Measurements from ENCODE around the gene NEURL3. TPM values are rescaled to one million over a fixed set of nuclear protein-coding genes. Genes with fewer than 3 reads are reported as not detected.

Gene NEURL3
- polyA plus RNA-seq, 3 donors = not detected

DNA sequence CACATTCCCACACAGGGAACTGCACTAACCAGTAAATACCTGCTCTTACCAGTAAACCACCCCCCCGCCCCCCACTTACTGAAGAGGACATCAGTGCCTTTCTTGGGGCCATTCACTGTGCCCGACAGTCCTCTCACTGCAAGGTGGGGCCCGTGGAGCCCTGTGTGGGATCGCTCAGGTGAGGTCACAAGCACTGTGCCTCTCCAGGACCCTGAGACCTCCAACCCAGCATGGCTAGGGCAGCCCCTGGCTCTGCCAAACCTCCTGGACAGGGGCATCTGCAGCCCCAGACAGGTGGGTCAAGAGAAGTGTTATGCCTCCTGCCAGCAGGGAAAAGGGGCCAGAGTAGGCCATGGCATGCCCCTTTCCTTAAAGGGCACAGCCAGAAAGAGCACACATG is 6.7 kb upstream of the NEURL3 start:
- Histone ChIP-seq H3K4me1 (ENCODE audit: control insufficient read depth in 1 of 2, insufficient read depth in 2 of 2, low read length in 2 of 2) (peaks cover 10 to 19% of the 10 kb centered on the region in 2 donors), H3K36me3 (replicated peaks in 1 of 2; ENCODE audit: control insufficient read depth in 1 of 2, insufficient read depth in 2 of 2, low read length in 2 of 2) (no peaks in the 10 kb centered on the region), H4K20me1 (ENCODE audit: insufficient read depth, low read length) (no peaks in the 10 kb centered on the region), H2AFZ (ENCODE audit: insufficient read depth, low read depth, low read length, poor library complexity, severe bottlenecking) (no peak overlapping the region), H3K4me3 (replicated peaks in 1 of 3; ENCODE audit: low read depth in 2 of 3, low read length in 3 of 3) (no peak overlapping the region), H3K9ac (ENCODE audit: insufficient read depth, low read length, poor library complexity, severe bottlenecking) (no peak overlapping the region), H3K27me3 (ENCODE audit: control insufficient read depth in 2 of 2, insufficient read depth in 2 of 2, low read length in 2 of 2) (peaks cover 0 to 3% of the 10 kb centered on the region in 2 donors), H3K27ac (ENCODE audit: low read depth in 1 of 2, low read length in 2 of 2) (no peak overlapping the region), H3K4me2 (replicated peaks; ENCODE audit: extremely low read depth, low read length, poor library complexity, severe bottlenecking) (no peak overlapping the region), H3K9me3 (replicated peaks in 1 of 2; ENCODE audit: control insufficient read depth in 1 of 2, insufficient read depth in 1 of 2, low read length in 2 of 2) (peaks cover 0 to 4% of the 10 kb centered on the region in 2 donors), H3K79me2 (ENCODE audit: insufficient read depth, low read length) (no peaks in the 10 kb centered on the region)
- Mint-ChIP-seq H3K4me1 (peaks cover 10% of the 10 kb centered on the region), H3K9me3 (peaks cover 4 to 8% (median 5%) of the 10 kb centered on the region in 7 donors), H3K27ac (no peak overlapping the region), H3K36me3 (no peaks in the 10 kb centered on the region), H3K4me3 (no peak overlapping the region), H3K27me3 (ENCODE audit: low read depth in 3 of 3) (peaks cover 10 to 16% (median 12%) of the 10 kb centered on the region in 3 donors)
- no peak for DNase-seq
- TF ChIP-seq, protein P1, sequence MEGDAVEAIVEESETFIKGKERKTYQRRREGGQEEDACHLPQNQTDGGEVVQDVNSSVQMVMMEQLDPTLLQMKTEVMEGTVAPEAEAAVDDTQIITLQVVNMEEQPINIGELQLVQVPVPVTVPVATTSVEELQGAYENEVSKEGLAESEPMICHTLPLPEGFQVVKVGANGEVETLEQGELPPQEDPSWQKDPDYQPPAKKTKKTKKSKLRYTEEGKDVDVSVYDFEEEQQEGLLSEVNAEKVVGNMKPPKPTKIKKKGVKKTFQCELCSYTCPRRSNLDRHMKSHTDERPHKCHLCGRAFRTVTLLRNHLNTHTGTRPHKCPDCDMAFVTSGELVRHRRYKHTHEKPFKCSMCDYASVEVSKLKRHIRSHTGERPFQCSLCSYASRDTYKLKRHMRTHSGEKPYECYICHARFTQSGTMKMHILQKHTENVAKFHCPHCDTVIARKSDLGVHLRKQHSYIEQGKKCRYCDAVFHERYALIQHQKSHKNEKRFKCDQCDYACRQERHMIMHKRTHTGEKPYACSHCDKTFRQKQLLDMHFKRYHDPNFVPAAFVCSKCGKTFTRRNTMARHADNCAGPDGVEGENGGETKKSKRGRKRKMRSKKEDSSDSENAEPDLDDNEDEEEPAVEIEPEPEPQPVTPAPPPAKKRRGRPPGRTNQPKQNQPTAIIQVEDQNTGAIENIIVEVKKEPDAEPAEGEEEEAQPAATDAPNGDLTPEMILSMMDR (IDR thresholded peaks at IDR 0.05) = no peak
- 94% methylated on average over 3 of the region's 4 CpGs for WGBS (ENCODE audit: insufficient coverage)
- intact Hi-C loops (cut with micrococcal nuclease) = no loop called here

DNA sequence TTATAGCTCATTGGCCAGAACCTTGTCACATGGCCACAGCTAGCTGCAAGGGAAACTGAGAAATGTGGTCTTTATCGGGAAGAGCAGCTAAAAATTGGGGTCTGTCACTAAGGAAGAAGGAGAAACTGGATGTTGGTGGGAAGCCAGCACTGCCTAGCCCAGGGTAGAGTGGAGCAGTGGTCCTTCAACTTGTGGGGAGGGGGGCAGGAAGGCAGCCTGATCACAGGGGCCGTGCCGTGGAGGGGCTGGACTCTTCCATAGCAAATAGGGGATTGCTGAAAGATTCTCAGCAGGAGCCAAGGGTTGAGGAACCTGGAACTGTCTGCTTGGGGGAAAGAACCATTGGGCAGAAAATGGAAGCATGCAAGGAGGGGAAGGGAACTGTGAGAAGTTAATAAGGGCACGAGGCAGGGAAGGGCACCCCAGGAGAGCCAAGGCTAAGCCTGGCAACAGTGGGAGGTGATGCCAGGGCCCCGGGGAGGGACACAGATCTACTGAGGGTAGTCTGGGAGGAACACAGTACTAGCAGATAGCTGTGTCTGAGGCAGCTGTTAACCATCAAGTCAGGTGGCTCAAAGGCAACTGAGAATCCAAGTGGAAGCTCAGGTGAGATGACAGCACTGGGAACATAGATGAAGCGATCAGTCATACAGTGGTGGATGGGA is 5.9 kb upstream of the NEURL3 start:
- DNase-seq = no peak
- no peak overlapping the region for H3K27ac Mint-ChIP-seq
- TF ChIP-seq, protein P1 (IDR thresholded peaks at IDR 0.05) = no peak
- peaks cover 0 to 3% of the 10 kb centered on the region in 2 donors for H3K27me3 ChIP-seq (ENCODE audit: control insufficient read depth in 2 of 2, insufficient read depth in 2 of 2, low read length in 2 of 2)
- H3K4me1 ChIP-seq (ENCODE audit: control insufficient read depth in 1 of 2, insufficient read depth in 2 of 2, low read length in 2 of 2) = peaks cover 10 to 19% of the 10 kb centered on the region in 2 donors
- no peak overlapping the region for H3K4me3 ChIP-seq (replicated peaks in 1 of 3; ENCODE audit: low read depth in 2 of 3, low read length in 3 of 3)
- H3K9me3 ChIP-seq (replicated peaks in 1 of 2; ENCODE audit: control insufficient read depth in 1 of 2, insufficient read depth in 1 of 2, low read length in 2 of 2) = no peaks in the 10 kb centered on the region
- peaks cover 0 to 2% (median 0%) of the 10 kb centered on the region in 7 donors for H3K9me3 Mint-ChIP-seq
- H3K27me3 Mint-ChIP-seq (ENCODE audit: low read depth in 3 of 3) = peaks cover 7 to 13% (median 9%) of the 10 kb centered on the region in 3 donors
- H3K9ac ChIP-seq (ENCODE audit: insufficient read depth, low read length, poor library complexity, severe bottlenecking) = no peak overlapping the region
- H3K27ac ChIP-seq (ENCODE audit: low read depth in 1 of 2, low read length in 2 of 2) = no peak overlapping the region
- H2AFZ ChIP-seq (ENCODE audit: insufficient read depth, low read depth, low read length, poor library complexity, severe bottlenecking) = no peak overlapping the region
- intact Hi-C loops (cut with micrococcal nuclease) = no loop called here
- no peaks in the 10 kb centered on the region for H4K20me1 ChIP-seq (ENCODE audit: insufficient read depth, low read length)
- H3K4me1 Mint-ChIP-seq = peaks cover 10% of the 10 kb centered on the region
- H3K4me3 Mint-ChIP-seq = no peak overlapping the region
- H3K36me3 ChIP-seq (replicated peaks in 1 of 2; ENCODE audit: control insufficient read depth in 1 of 2, insufficient read depth in 2 of 2, low read length in 2 of 2) = no peaks in the 10 kb centered on the region
- WGBS (ENCODE audit: insufficient coverage) = 92% methylated on average over 6 of the region's 6 CpGs
- no peak overlapping the region for H3K4me2 ChIP-seq (replicated peaks; ENCODE audit: extremely low read depth, low read length, poor library complexity, severe bottlenecking)
- H3K79me2 ChIP-seq (ENCODE audit: insufficient read depth, low read length) = no peaks in the 10 kb centered on the region
- no peaks in the 10 kb centered on the region for H3K36me3 Mint-ChIP-seq

Data from CD14-positive monocyte (primary cell).